GM08714 (cell line): Measurements from ENCODE around the gene BTBD1.
"Not testable (repeated sequence)": the region's sequence is repeated elsewhere in the genome, so short reads cannot be mapped to it uniquely, and the experiment has no call there.

Source experiments
- H3K4me3 ChIP-seq: fragments of 200-500 bp; sonication (Bioruptor generic); 2 replicates; pipeline ENCODE4 v1.5.1; 2014; ENCODE audit warnings: mild to moderate bottlenecking, low read length, inconsistent platforms
- ZNF274 ChIP-seq: IDR thresholded peaks from 2 replicates; pipeline ENCODE4 v1.6.1; 2012; ENCODE audit warnings: mild to moderate bottlenecking, low read depth, low read length

Gene BTBD1

GRCh38 chr15:83010709-83011270 lies 56.3 kb downstream of the BTBD1 start:
- no peak for TF ChIP-seq ZNF274
- peak overlapping the region; percentile 82 for H3K4me3 ChIP-seq

GRCh38 chr15:83000672-83001031 lies 66.4 kb downstream of the BTBD1 start:
- H3K4me3 ChIP-seq = not testable (repeated sequence)

DNA sequence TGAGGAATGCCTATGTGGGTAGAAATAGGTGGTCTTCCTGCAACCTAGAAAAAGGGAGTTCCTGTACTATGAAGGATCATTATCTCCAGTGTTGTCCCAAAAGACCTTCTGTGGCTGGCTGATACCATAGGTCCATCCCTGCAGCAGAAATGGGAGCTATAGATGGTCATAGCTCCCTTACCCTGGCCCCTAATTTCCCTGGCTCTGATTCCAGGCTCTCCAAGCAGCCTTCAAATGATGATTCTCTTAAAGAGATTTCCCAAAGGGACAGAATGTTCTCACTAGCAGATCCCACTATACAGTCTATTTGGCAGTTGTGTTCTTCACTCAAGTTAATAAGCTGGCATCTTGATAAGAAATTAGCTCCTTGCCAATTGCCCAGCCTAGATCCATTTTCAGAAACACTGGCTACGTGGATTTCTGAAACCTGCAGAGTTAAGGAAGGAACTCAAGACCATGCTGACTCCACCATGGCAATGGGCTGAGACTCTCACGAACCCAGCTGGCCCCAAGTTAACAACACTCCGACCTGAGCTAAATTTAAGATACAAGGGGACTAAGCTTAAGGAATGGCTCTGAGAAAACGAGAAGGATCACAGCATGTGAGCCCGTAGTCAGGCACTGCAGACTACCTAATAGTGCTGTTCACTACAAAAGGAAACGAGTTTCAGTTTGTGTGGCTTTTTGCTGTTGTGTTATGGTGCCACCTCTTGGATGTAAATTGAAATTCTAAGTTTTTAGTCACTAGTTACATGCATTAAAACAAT lies 67.0 kb downstream of the BTBD1 start:
- TF ChIP-seq ZNF274 = no peak
- peak overlapping the region; percentile 59; the same call in 1 of the 2 replicates for H3K4me3 ChIP-seq

DNA sequence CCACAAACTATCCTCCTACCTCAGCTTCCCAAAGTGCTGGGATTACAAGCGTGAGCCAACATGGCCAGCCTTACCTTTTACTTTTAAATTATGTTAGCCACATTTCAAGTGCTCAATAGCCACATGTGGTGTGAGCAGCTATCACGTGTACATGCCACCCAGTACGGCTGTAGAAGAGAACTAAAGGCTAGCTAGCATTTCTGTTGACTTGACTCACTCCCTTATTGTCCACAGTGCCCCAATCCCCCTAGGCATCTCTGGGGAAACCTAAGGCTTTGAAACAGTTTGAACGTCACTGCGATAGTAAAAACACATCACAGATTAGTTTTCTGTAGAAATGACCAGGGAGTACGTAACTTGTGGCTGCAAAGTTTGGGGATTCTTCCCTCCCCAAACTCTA lies 67.6 kb downstream of the BTBD1 start:
- H3K4me3 ChIP-seq = no peak overlapping the region
- TF ChIP-seq ZNF274 = no peak

DNA sequence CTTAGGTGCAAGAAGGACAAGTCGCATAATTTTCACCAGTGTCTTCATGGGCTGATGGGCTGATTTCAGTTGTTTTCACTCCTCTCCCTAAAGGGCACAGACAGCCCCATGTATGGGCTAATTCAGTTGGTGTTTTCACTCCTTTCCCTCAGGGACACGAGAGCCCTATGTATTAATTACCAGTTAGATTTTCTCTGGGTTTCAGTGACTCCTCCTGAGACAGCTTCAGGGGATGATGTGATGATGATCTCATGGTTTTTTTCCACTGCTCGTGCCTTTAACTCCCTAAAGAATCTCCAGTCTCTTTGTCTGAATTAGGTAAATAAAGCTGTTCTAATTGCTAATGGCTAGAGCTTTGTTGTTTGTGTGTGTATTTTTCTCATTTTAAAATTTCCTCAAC lies 71.1 kb downstream of the BTBD1 start:
- H3K4me3 ChIP-seq = no peak overlapping the region
- no peak for TF ChIP-seq ZNF274

DNA sequence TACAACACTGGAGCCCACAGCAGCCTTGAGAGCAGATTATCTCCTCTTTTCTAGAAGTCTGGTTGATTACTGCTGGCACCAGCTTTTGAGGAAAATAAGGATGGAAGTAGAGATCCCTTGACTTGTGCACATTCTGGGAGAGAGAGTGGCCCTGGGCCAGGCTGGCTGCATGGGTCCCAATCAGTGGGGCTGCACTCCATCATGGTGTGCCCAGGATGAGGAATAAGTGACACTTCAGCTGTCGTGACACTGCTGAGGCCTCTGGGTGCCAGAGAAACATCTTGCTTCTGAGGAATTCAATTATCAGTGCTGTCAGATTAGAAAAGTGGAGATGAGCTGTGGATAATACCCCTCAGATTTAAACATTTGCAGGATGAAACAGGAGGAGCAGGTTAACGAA lies 72.0 kb downstream of the BTBD1 start:
- no peak for TF ChIP-seq ZNF274
- H3K4me3 ChIP-seq = no peak overlapping the region

DNA sequence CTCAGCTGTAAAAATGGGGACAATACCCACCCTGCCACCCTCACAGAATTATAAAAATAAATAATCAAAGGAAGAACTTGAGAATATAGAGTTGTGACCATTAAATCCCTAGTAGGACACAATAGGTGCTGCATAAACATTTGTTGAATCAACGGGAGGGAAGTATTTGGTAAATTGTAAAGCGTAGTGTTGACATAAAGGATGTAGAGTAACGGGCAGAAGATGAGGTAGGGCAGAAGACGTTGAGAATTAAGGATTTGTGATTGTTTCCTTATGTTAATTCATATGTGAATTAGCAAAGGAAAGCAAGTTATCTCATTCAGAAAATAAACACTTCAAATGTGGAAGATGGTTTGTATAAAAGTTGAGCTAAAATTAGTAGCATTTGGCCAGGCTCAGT lies 73.9 kb downstream of the BTBD1 start:
- H3K4me3 ChIP-seq = no peak overlapping the region
- no peak for TF ChIP-seq ZNF274

DNA sequence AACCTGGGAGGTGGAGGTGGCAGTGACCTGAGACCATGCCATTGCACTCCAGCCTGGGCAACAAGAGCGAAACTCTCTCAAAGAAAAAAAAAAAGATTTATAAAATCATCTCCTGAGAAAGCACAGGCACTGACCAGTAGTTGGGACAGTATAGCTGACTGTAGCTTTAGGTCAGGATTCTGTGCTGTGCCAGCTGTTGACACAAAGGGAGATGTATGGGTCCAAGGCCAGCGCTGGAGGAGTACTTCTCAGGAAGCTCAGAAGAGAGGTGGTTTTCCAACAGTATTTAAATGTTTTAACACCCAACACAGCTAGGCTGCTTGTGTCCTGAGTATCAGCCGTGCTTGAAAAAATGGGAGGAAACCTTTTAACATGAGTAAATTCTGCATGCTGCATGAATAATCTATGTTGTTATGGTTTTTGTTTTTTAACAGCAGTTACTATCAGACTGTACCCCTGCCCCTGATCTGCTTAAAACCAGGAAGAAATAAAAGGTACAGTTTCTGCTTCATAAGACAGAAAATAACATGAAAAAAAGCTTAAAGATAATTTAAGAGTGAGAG lies 74.5 kb downstream of the BTBD1 start:
- no peak overlapping the region for H3K4me3 ChIP-seq
- no peak for TF ChIP-seq ZNF274

DNA sequence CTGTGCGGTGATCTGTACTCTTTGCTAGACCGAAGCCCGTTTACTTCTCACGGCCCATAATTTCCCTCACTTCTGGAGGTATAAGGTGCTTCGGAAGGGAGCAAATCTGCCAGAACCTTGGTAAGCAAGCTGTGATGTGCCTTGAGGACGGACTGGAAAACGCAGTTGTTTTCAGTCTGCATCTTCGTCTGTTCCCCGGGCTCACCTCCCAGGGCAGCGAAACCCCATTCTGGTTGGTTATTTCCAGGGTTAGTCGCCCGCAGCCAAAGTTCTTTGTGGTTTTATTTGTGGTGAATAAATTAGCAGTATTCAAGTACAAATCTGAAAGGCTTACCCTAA lies 80.6 kb downstream of the BTBD1 start:
- TF ChIP-seq ZNF274 = no peak
- peak overlapping the region; percentile 94 for H3K4me3 ChIP-seq

GRCh38 chr15:82985688-82986441 lies 81.2 kb downstream of the BTBD1 start, which contains the start of gene RAMAC:
Gene RAMAC, plus strand, starts transcription at chr15:82986210. Its CDS starts 2,809 bp downstream, at chr15:82989019.
- peak within 1 kb of the TSS; percentile 94 for H3K4me3 ChIP-seq
- no peak for TF ChIP-seq ZNF274

- TF ChIP-seq ZNF274 = no peak
- H3K4me3 ChIP-seq = no peak overlapping the region
Measured at GRCh38 chr15:82980981-82981380, 86.1 kb downstream of the BTBD1 start.

- no peak overlapping the region for H3K4me3 ChIP-seq
- TF ChIP-seq ZNF274 = no peak
Measured at GRCh38 chr15:82979726-82980125, 87.3 kb downstream of the BTBD1 start.

GRCh38 chr15:82978438-82978837 lies 88.6 kb downstream of the BTBD1 start:
- no peak for TF ChIP-seq ZNF274

DNA sequence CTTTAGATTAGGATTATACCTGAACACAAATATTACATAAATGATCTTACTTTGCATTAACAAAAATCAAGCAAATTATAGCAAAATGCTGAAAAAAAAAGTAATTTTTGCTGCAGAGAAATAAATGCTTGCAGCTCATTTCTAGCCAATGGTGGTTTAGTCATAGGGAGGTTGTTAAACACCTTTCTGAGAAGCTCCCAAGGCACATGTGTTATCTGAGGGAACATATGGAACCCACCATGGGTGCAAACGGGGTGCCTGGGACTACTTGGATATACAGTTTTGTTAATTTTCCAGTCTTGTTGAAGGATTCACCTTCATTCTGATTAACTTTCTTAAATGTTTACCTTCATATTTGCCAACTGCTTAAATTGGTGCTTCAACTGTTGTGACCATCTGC lies 90.0 kb downstream of the BTBD1 start:
- no peak overlapping the region for H3K4me3 ChIP-seq
- TF ChIP-seq ZNF274 = no peak

More at GRCh38 chr15:82978438-82978837, 88.6 kb downstream of the BTBD1 start:
- H3K4me3 ChIP-seq = no peak overlapping the region

- H3K4me3 ChIP-seq = no peak overlapping the region
- TF ChIP-seq ZNF274 = no peak
Measured at GRCh38 chr15:82972990-82973389, 94.1 kb downstream of the BTBD1 start.
